Measurements from ENCODE around the gene GMFB. TPM values are rescaled to one million over a fixed set of nuclear protein-coding genes. Genes with fewer than 3 reads are reported as not detected.

Gene GMFB
- total and polyA plus RNA-seq, 2 experiments from 2014 or later, result 56.5 to 88.3 TPM

GRCh38 chr14:54498095-54498531, 9.3 kb upstream of the GMFB start (continued):
- TF ChIP-seq POLR2AphosphoS5 (IDR thresholded peaks at IDR 0.05; ENCODE audit: low read depth) (no peak), NANOG (IDR thresholded peaks at IDR 0.05; ENCODE audit: borderline replicate concordance) (no peak)

GRCh38 chr14:54497224-54497623, 8.4 kb upstream of the GMFB start:
- DNase-seq (ENCODE audit: low spot score), result no peak
- Mint-ChIP-seq H3K36me3 (ENCODE audit: low read depth) (no peaks in the 10 kb centered on the region), H3K9me3 (no peaks in the 10 kb centered on the region), H3K27me3 (ENCODE audit: insufficient read depth, low read depth, poor library complexity) (peaks cover 6% of the 10 kb centered on the region), H3K4me3 (no peak overlapping the region), H3K4me1 (peaks cover 8% of the 10 kb centered on the region), H3K27ac (no peak overlapping the region)
- Histone ChIP-seq H3K79me2 (replicated peaks; ENCODE audit: insufficient read depth) (no peaks in the 10 kb centered on the region), H2AFZ (no peak overlapping the region; the same call in 1 of the 2 replicates), H3K36me3 (ENCODE audit: insufficient read depth) (no peaks in the 10 kb centered on the region), H3K4me2 (no peak overlapping the region), H3F3A (replicated peaks; ENCODE audit: low read depth) (no peaks in the 10 kb centered on the region), H3K4me3 (no peak overlapping the region), H3K27me3 (ENCODE audit: insufficient read depth) (no peaks in the 10 kb centered on the region), H3K4me1 (ENCODE audit: insufficient read depth) (no peaks in the 10 kb centered on the region), H3K27ac (ENCODE audit: low read depth) (no peak overlapping the region), H3K9me2 (ENCODE audit: insufficient read depth) (no peaks in the 10 kb centered on the region), H4K20me1 (replicated peaks; ENCODE audit: insufficient read depth) (no peaks in the 10 kb centered on the region)
- TF ChIP-seq ZNF114 (CRISPR knock-in tag; IDR thresholded peaks at IDR 0.05) (no peak), CTCF (conservative IDR thresholded peaks at IDR 0.05; ENCODE audit: low read depth in 2 of 2) (no peak), ZNF462 (CRISPR knock-in tag; IDR thresholded peaks at IDR 0.05) (no peak), EZH2phosphoT487 (IDR thresholded peaks at IDR 0.05; ENCODE audit: unreplicated experiment) (no peak), JUNB (IDR thresholded peaks at IDR 0.05; ENCODE audit: unreplicated experiment) (no peak), ETS1 (IDR thresholded peaks at IDR 0.05) (no peak), POLR2AphosphoS5 (IDR thresholded peaks at IDR 0.05; ENCODE audit: low read depth) (no peak), ZNF331 (CRISPR knock-in tag; IDR thresholded peaks at IDR 0.05; ENCODE audit: low read depth) (no peak), CREB1 (CRISPR knock-in tag; IDR thresholded peaks at IDR 0.05; ENCODE audit: low read depth) (no peak), REST (IDR thresholded peaks at IDR 0.05; ENCODE audit: unreplicated experiment) (no peak), NANOG (IDR thresholded peaks at IDR 0.05; ENCODE audit: borderline replicate concordance) (no peak), STAT1 (IDR thresholded peaks at IDR 0.05; ENCODE audit: unreplicated experiment) (no peak), EZH2 (IDR thresholded peaks at IDR 0.05; ENCODE audit: low read depth, unreplicated experiment) (no peak)
- ATAC-seq, result no peak

Data from GM23338 (cell line).